K562 (cell line): Measurements from ENCODE around the gene LRRC4C. TPM values are rescaled to one million over a fixed set of nuclear protein-coding genes. Genes with fewer than 3 reads are reported as not detected.

ENCODE experiments used
- ATAC-seq: fragments of 200-7000 bp; cut with Tn5 transposase; 3 replicates; pipeline ENCODE4 v1.9.1; 2020; ENCODE audit warnings: moderate library complexity
- BruUV-seq: library from RNA; stranded (reverse); fragments of 400-500 nt; replicated peaks from 2 replicates; lab custom pipeline; 2021; lab: Mats Ljungman, UMichigan
- CTCF ChIA-PET: fragments of 300-600 bp; formaldehyde crosslinking; extraction: SDS; loops from one replicate; lab custom pipeline; 2021; ENCODE audit warnings: low intra/inter-chr PET ratio; lab: Yijun Ruan, JAX
- POLR2A ChIA-PET: fragments of 300-600, 350-650 bp; sonication (Branson Sonifier 250); formaldehyde crosslinking; extraction: SDS; loops from one replicate; lab custom pipeline; 2021; ENCODE audit warnings: antibody characterized with exemption, inconsistent platforms; lab: Yijun Ruan, JAX
- DNase-seq, 4 experiments: peaks; one replicate each; pipeline versions ENCODE4 v3.0.0 to v3.0.0-alpha.2; 2011 to 2018; ENCODE audit warnings: low spot score in 3 of 4, mixed read lengths in 3 of 4; ENCODE audit errors: extremely low read depth in 1 of 4
- FAIRE-seq: peaks from 2 replicates; lab custom pipeline; 2011; peaks lifted over from hg19 to GRCh38; lab: Jason Lieb, UNC
- H2AFZ ChIP-seq: 2 replicates; pipeline ENCODE4 v1.6.0; 2011; ENCODE audit warnings: low read depth, low read length, control low read depth, inconsistent platforms
- H3K27ac ChIP-seq: fragments of 200-600 bp; 3 replicates; pipeline ENCODE4 v1.8.0; 2011; ENCODE audit warnings: low read depth, mild to moderate bottlenecking, control low read depth, inconsistent platforms, low read length, moderate library complexity, mixed read lengths; ENCODE audit errors: extremely low read depth
- H3K27me3 ChIP-seq, 2 experiments: fragments of 300-600 bp in 1 of 2; 2 replicates in 1 of 2; 3 replicates in 1 of 2; pipeline versions ENCODE4 v1.6.0 to v1.8.0; 2011; ENCODE audit warnings: inconsistent platforms in 2 of 2, low read length in 2 of 2, mild to moderate bottlenecking in 1 of 2, mixed read lengths in 1 of 2, moderate library complexity in 1 of 2; ENCODE audit not compliant: control insufficient read depth in 2 of 2, insufficient read depth in 2 of 2
- H3K36me3 ChIP-seq: fragments of 300-600 bp; 3 replicates; pipeline ENCODE4 v1.8.0; 2011; ENCODE audit warnings: mild to moderate bottlenecking, low read length, inconsistent platforms; ENCODE audit not compliant: control insufficient read depth, insufficient read depth
- H3K4me1 ChIP-seq, 2 experiments: fragments of 200-600 bp in 1 of 2; replicated peaks in 1 of 2; 2 replicates in 1 of 2; 3 replicates in 1 of 2; pipeline versions ENCODE4 v1.5.1 to v1.8.0; 2011; ENCODE audit warnings: inconsistent platforms in 2 of 2, low read length in 2 of 2, mild to moderate bottlenecking in 1 of 2, mixed read lengths in 1 of 2, moderate library complexity in 1 of 2; ENCODE audit not compliant: control insufficient read depth in 2 of 2, insufficient read depth in 2 of 2
- H3K4me2 ChIP-seq: 2 replicates; pipeline ENCODE4 v1.6.1; 2011; ENCODE audit warnings: low read length, control low read depth, inconsistent platforms, mixed read lengths; ENCODE audit not compliant: insufficient read depth
- H3K4me3 ChIP-seq: fragments of 200-600 bp; sonication (generic), shearing (Covaris generic); 2 replicates; pipeline ENCODE4 v1.5.1; 2016; ENCODE audit warnings: control low read depth, inconsistent platforms
- H3K79me2 ChIP-seq: fragments of 200-600 bp; 3 replicates; pipeline ENCODE4 v1.8.0; 2011; ENCODE audit warnings: low read length, inconsistent platforms; ENCODE audit not compliant: control insufficient read depth, insufficient read depth
- H3K9ac ChIP-seq, 2 experiments: 2 replicates each; pipeline versions ENCODE4 v1.6.0 to v1.6.1; 2011; ENCODE audit warnings: low read depth in 2 of 2, low read length in 2 of 2, control low read depth in 1 of 2, inconsistent platforms in 1 of 2, mild to moderate bottlenecking in 1 of 2, mixed read lengths in 1 of 2; ENCODE audit not compliant: insufficient read depth in 1 of 2
- H3K9me1 ChIP-seq: one replicate; pipeline ENCODE4 v1.6.0; 2011; ENCODE audit warnings: inconsistent platforms, mild to moderate bottlenecking, low read length, moderate library complexity; ENCODE audit not compliant: control insufficient read depth, insufficient read depth
- H3K9me3 ChIP-seq: replicated peaks from 2 replicates; pipeline ENCODE4 v1.5.1; 2011; ENCODE audit warnings: low read depth, low read length, inconsistent platforms; ENCODE audit not compliant: control insufficient read depth, insufficient read depth
- H4K20me1 ChIP-seq: replicated peaks from 2 replicates; pipeline ENCODE4 v1.6.1; 2011; ENCODE audit warnings: low read length, inconsistent platforms, mixed read lengths; ENCODE audit not compliant: control insufficient read depth, insufficient read depth
- ETS1 ChIP-seq: conservative IDR thresholded peaks from 2 replicates; pipeline ENCODE4 v1.6.1; 2011; ENCODE audit warnings: low read depth, mild to moderate bottlenecking, low read length; ENCODE audit not compliant: control insufficient read depth
- GATAD2A ChIP-seq: fragments of 450-650 bp; IDR thresholded peaks from 2 replicates; pipeline ENCODE4 v1.6.1; 2017
- HDGF ChIP-seq: fragments of 450-650 bp; IDR thresholded peaks from 2 replicates; pipeline ENCODE4 v1.6.1; 2016
- MCM7 ChIP-seq, 2 experiments: fragments of 450-650 bp; IDR thresholded peaks; 2 replicates each; pipeline ENCODE4 v1.6.1; 2016 to 2018
- MYBL2 ChIP-seq, 2 experiments: fragments of 450-650 bp in 1 of 2; sonication (generic) in 1 of 2; formaldehyde crosslinking in 1 of 2; IDR thresholded peaks; 2 replicates each; pipeline versions ENCODE4 v1.6.1 to v1.8.1; 2017 to 2022; ENCODE audit warnings: borderline replicate concordance in 1 of 2, inconsistent platforms in 1 of 2, low read depth in 1 of 2, mild to moderate bottlenecking in 1 of 2, missing genetic modification reagents in 1 of 2, moderate library complexity in 1 of 2
- NONO ChIP-seq, 2 experiments: fragments of 200-400 bp in 1 of 2; fragments of 450-650 bp in 1 of 2; formaldehyde crosslinking in 1 of 2; IDR thresholded peaks; 2 replicates each; pipeline ENCODE4 v1.6.1; 2017; ENCODE audit warnings: low read depth in 2 of 2, mild to moderate bottlenecking in 2 of 2, moderate library complexity in 2 of 2, low read length in 1 of 2
- NR2C1 ChIP-seq, 2 experiments: fragments of 450-650 bp; IDR thresholded peaks; 2 replicates each; pipeline ENCODE4 v1.6.1; 2017; ENCODE audit warnings: mild to moderate bottlenecking in 2 of 2, antibody characterized with exemption in 1 of 2, inconsistent platforms in 1 of 2, missing compliant biosample characterization in 1 of 2, missing genetic modification characterization in 1 of 2
- RHOXF2B ChIP-seq: fragments of 250-450 bp; sonication (Bioruptor Pico); conservative IDR thresholded peaks from 2 replicates; pipeline ENCODE4 v1.5.1; 2021
- TAF15 ChIP-seq: fragments of 200-400 bp; formaldehyde crosslinking; IDR thresholded peaks from 2 replicates; pipeline ENCODE4 v1.6.1; 2017; ENCODE audit warnings: mild to moderate bottlenecking, low read depth, low read length, moderate library complexity
- ZNF232 ChIP-seq: sonication (generic); formaldehyde crosslinking; IDR thresholded peaks from 2 replicates; pipeline ENCODE4 v1.8.0; 2022; ENCODE audit warnings: mild to moderate bottlenecking, missing genetic modification reagents
- ZNF518B ChIP-seq: fragments of 250-450 bp; sonication (Bioruptor Pico); IDR thresholded peaks from 2 replicates; pipeline ENCODE4 v1.5.0; 2021; ENCODE audit warnings: mild to moderate bottlenecking, moderate library complexity
- WGBS: fragments of 100-300 bp; shearing (Covaris generic); methylation state at CpG from one replicate; pipeline ENCODE4 v1.1.6; 2016; ENCODE audit warnings: low coverage, mixed read lengths; ENCODE audit not compliant: insufficient coverage; ENCODE audit errors: missing lambda C conversion rate; 5-methylcytosine and 5-hydroxymethylcytosine counted together
- in situ Hi-C: fragments of 300-500 bp; cut with MboI; formaldehyde crosslinking; loops from 4 replicates; pipeline ENCODE4 v1.15.0; 2018; ENCODE audit warnings: inconsistent platforms, mixed read lengths
- intact Hi-C: fragments of 100-400 bp; cut with micrococcal nuclease; formaldehyde crosslinking; loops from 2 replicates; pipeline ENCODE4 v1.14.2; 2022
- polyA plus RNA-seq, 8 experiments: library from polyadenylated mRNA; depleted of rRNA in 4 of 8; stranded (reverse) in 5 of 8; unstranded in 3 of 8; fragments of >200 nt; fragmentation: Nextera tagmentation in 2 of 8; fragmentation: Illumina TruSeq in 1 of 8; extraction: Ambion mirVana in 2 of 8; extraction: Trizol in 1 of 8; gene quantifications; 2 replicates each; pipeline versions ENCODE4 v1.2.1 to v1.2.3, GENCODE V29; 2011 to 2014; ENCODE audit warnings: inconsistent platforms in 1 of 8, missing spikeins in 1 of 8
- total RNA-seq, 7 experiments: library from RNA; depleted of rRNA in 6 of 7; stranded (reverse); fragments of >200 nt in 6 of 7; fragmentation: Illumina TruSeq in 2 of 7; extraction: Trizol in 2 of 7; gene quantifications; 2 replicates each; pipeline versions ENCODE4 v1.2.1 to v1.2.3, GENCODE V29; 2011 to 2021; ENCODE audit warnings: low replicate concordance in 1 of 7

The LRRC4C gene
- total and polyA plus RNA-seq, 9 of the 15 experiments (the other 6 are each of a cell fraction or from before 2014, with no cell fraction given) = not detected

- FAIRE-seq (no peak), ATAC-seq (no peak), DNase-seq (no peak)
- H3K9ac ChIP-seq = no peak overlapping the region
- no peaks in the 10 kb centered on the region for H3K9me1 ChIP-seq
- H3K4me3 ChIP-seq = no peak overlapping the region
- in situ Hi-C loops (no loop called here), intact Hi-C loops (no loop called here)
- no peak overlapping the region for H3K27ac ChIP-seq
- ChIA-PET POLR2A (no interaction called here), CTCF (no interaction called here)
- no TSS peak for BruUV-seq
- H3K4me1 ChIP-seq = no peaks in the 10 kb centered on the region
- no peaks in the 10 kb centered on the region for H3K27me3 ChIP-seq
- no peak overlapping the region for H2AFZ ChIP-seq
- WGBS = 0% methylated on average over 3 of the region's 3 CpGs
- H4K20me1 ChIP-seq = no peaks in the 10 kb centered on the region
- no peaks in the 10 kb centered on the region for H3K36me3 ChIP-seq
- H3K9me3 ChIP-seq = no peaks in the 10 kb centered on the region; the same call in 1 of the 2 replicates
- no peak overlapping the region for H3K4me2 ChIP-seq
- no peak for TF ChIP-seq MCM7 (IDR thresholded peaks at IDR 0.05)
- no peak for TF ChIP-seq NONO (IDR thresholded peaks at IDR 0.05; ENCODE audit: low read depth in 2 of 2, low read length in 1 of 2)
- TF ChIP-seq HDGF = no peak
- no peak for TF ChIP-seq RHOXF2B (CRISPR knock-in tag)
- no peak for TF ChIP-seq ZNF518B (CRISPR knock-in tag)
- no peak for TF ChIP-seq ZNF232
- TF ChIP-seq TAF15 = no peak
- TF ChIP-seq MYBL2 (IDR thresholded peaks at IDR 0.05; ENCODE audit: low read depth) = no peak
- TF ChIP-seq MYBL2 (CRISPR knock-in tag; IDR thresholded peaks at IDR 0.05; ENCODE audit: borderline replicate concordance) = no peak
- TF ChIP-seq ETS1 = no peak
- no peak for TF ChIP-seq NR2C1 (IDR thresholded peaks at IDR 0.05)
- TF ChIP-seq NR2C1 (tag; IDR thresholded peaks at IDR 0.05) = no peak
- TF ChIP-seq GATAD2A = no peak
- TF ChIP-seq, all 486 proteins: peak for 0
- H3K79me2 ChIP-seq = no peaks in the 10 kb centered on the region
Measured at GRCh38 chr11:41289408-41289807, 170.0 kb downstream of the LRRC4C start.
